Measurements from ENCODE around the gene MAPK8. TPM values are rescaled to one million over a fixed set of nuclear protein-coding genes. Genes with fewer than 3 reads are reported as not detected.

The MAPK8 gene
- total and polyA plus RNA-seq, 9 of the 15 experiments (the other 6 are each of a cell fraction or from before 2014, with no cell fraction given), result 6.4 to 159 (median 71.0) TPM

DNA sequence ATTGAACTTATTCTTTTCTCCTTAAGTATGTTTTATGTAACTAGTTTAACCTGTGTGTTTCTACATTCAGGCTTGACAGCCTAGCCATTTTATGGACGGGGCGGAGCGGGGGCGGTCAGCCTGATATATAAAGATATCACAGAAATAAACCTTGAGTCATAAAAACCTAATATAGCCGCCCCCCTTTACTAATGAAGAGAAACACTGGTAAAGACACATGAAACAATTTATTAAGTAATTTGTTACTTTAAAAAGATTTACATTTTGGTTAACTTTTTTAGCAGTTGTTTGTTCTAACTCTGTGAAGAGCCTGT, 84.0 kb downstream of the MAPK8 start:
- WGBS (ENCODE audit: insufficient coverage, low coverage, missing lambda C conversion rate), result 38% methylated on average over 5 of the region's 5 CpGs
- H3K4me2 ChIP-seq (ENCODE audit: insufficient read depth, low read length), result no peak overlapping the region
- CTCF ChIA-PET (ENCODE audit: low intra/inter-chr PET ratio), result interaction anchor here (1.1 kb wide), 1 partner anchor 9 kb away, joined by 3 read pairs; no protein-coding TSS in a partner anchor
- peaks cover 81% of the 10 kb centered on the region for H3K79me2 ChIP-seq (ENCODE audit: control insufficient read depth, insufficient read depth, low read length)
- POLR2A ChIA-PET, result interaction anchor here (1.0 to 1.9 kb wide), 2 partner anchors 9 to 29 kb away, joined by 3 to 4 read pairs; no protein-coding TSS in a partner anchor
- DNase-seq (ENCODE audit: extremely low read depth in 1 of 4, low spot score in 3 of 4) (no peak), FAIRE-seq (no peak), ATAC-seq (peak; percentile 18)
- no peaks in the 10 kb centered on the region for H3K27me3 ChIP-seq (ENCODE audit: control insufficient read depth in 2 of 2, insufficient read depth in 2 of 2, low read length in 2 of 2)
- H3K9me3 ChIP-seq (replicated peaks; ENCODE audit: control insufficient read depth, insufficient read depth, low read depth, low read length), result no peaks in the 10 kb centered on the region
- no peaks in the 10 kb centered on the region for H4K20me1 ChIP-seq (replicated peaks; ENCODE audit: control insufficient read depth, insufficient read depth, low read length)
- H3K9ac ChIP-seq (ENCODE audit: insufficient read depth in 1 of 2, low read depth in 2 of 2, low read length in 2 of 2), result no peak overlapping the region
- peak overlapping the region; percentile 14; the same call in 1 of the 3 replicates for H3K27ac ChIP-seq (ENCODE audit: extremely low read depth, low read depth, low read length)
- H2AFZ ChIP-seq (ENCODE audit: low read depth, low read length), result no peak overlapping the region
- no peak overlapping the region for H3K4me3 ChIP-seq
- BruUV-seq (replicated peaks), result no TSS peak
- peaks cover 6 to 43% of the 10 kb centered on the region in 2 experiments for H3K4me1 ChIP-seq (replicated peaks in 1 of 2; ENCODE audit: control insufficient read depth in 2 of 2, insufficient read depth in 2 of 2, low read length in 2 of 2)
- no peaks in the 10 kb centered on the region; the same call in 2 of the 3 replicates for H3K36me3 ChIP-seq (ENCODE audit: control insufficient read depth, insufficient read depth, low read length)
- intact Hi-C loops (cut with micrococcal nuclease), result no loop called here
- no peaks in the 10 kb centered on the region for H3K9me1 ChIP-seq (ENCODE audit: control insufficient read depth, insufficient read depth, low read length)
- in situ Hi-C loops (cut with MboI), result no loop called here
- TF ChIP-seq ZNF24 (IDR thresholded peaks at IDR 0.05) (no peak), NCOA4 (IDR thresholded peaks at IDR 0.05; ENCODE audit: partially characterized antibody) (no peak), ZFPM2 (CRISPR knock-in tag; IDR thresholded peaks at IDR 0.05) (no peak), KHSRP (IDR thresholded peaks at IDR 0.05) (no peak), ZBTB17 (CRISPR knock-in tag; IDR thresholded peaks at IDR 0.05) (no peak), PML (IDR thresholded peaks at IDR 0.05; ENCODE audit: low read length) (no peak), KDM1A (IDR thresholded peaks at IDR 0.05) (no peak), ZNF3 (CRISPR knock-in tag; IDR thresholded peaks at IDR 0.05) (no peak), IFI16 (CRISPR knock-in tag; IDR thresholded peaks at IDR 0.05) (no peak), EGR1 (conservative IDR thresholded peaks at IDR 0.05) (peak; percentile 81), MEF2A (IDR thresholded peaks at IDR 0.05; ENCODE audit: control insufficient read depth, low read depth, low read length) (0 out of 2 replicates have a peak, but pooled peaks have one; percentile 31), SMC3 (conservative IDR thresholded peaks at IDR 0.05; ENCODE audit: insufficient read depth, low read depth, low read length) (no peak), BRCA1 (IDR thresholded peaks at IDR 0.05) (no peak), BRCA1 (CRISPR knock-in tag; IDR thresholded peaks at IDR 0.05) (no peak), SREBF2 (CRISPR knock-in tag; IDR thresholded peaks at IDR 0.05) (no peak)
- TF ChIP-seq, protein P1, sequence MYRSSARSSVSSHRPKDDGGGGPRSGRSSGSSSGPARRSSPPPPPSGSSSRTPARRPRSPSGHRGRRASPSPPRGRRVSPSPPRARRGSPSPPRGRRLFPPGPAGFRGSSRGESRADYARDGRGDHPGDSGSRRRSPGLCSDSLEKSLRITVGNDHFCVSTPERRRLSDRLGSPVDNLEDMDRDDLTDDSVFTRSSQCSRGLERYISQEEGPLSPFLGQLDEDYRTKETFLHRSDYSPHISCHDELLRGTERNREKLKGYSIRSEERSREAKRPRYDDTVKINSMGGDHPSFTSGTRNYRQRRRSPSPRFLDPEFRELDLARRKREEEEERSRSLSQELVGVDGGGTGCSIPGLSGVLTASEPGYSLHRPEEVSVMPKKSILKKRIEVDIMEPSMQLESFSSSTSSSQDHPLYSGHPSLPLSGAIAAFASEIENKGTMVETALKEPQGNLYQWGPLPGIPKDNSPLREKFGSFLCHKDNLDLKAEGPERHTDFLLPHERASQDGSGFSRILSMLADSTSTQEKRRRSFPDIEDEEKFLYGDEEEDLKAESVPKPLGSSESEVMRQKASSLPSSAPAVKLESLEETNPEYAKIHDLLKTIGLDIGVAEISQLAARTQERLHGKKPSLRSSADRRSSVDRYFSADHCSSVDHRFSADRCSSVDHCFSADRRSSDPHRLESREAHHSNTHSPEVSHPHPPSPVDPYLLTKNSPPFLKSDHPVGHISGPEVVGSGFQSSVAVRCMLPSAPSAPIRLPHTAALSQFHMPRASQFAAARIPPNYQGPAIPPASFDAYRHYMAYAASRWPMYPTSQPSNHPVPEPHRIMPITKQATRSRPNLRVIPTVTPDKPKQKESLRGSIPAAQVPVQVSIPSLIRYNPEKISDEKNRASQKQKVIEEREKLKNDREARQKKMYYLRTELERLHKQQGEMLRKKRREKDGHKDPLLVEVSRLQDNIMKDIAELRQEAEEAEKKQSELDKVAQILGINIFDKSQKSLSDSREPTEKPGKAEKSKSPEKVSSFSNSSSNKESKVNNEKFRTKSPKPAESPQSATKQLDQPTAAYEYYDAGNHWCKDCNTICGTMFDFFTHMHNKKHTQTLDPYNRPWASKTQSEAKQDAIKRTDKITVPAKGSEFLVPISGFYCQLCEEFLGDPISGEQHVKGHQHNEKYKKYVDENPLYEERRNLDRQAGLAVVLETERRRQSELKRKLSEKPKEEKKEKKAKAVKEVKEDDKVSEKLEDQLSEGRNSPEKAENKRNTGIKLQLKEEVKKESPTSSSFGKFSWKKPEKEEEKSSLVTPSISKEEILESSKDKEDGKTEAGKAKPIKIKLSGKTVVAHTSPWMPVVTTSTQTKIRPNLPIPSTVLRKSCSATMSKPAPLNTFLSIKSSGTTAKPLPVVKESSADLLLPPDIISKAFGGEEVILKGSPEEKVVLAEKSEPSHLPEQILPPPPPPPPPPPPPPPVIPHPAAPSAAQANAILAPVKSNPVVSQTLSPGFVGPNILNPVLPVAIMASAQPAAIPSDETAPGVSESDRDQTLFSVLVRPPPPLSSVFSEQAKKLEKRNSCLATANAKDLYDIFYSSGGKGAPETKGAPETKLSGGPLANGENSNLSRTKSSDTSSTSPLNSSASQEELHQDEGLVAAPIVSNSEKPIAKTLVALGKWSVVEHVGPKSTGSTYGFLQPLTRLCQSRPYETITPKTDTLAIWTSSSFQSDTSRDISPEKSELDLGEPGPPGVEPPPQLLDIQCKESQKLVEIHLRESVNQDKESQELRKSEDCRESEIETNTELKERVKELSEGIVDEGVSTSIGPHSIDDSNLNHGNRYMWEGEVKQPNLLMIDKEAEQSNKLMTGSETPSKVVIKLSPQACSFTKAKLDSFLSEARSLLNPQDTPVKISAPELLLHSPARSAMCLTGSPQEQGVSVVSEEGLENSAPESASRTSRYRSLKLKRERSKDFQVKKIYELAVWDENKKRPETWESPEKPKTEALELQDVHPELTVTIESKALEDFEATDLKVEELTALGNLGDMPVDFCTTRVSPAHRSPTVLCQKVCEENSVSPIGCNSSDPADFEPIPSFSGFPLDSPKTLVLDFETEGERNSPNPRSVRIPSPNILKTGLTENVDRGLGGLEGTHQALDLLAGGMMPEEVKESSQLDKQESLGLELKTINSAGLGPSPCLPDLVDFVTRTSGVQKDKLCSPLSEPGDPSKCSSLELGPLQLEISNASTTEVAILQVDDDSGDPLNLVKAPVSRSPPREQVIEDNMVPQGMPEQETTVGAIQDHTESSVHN (IDR thresholded peaks at IDR 0.05; ENCODE audit: borderline replicate concordance in 1 of 2, low read depth in 1 of 2), result no peak
- TF ChIP-seq, protein P2, sequence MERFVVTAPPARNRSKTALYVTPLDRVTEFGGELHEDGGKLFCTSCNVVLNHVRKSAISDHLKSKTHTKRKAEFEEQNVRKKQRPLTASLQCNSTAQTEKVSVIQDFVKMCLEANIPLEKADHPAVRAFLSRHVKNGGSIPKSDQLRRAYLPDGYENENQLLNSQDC (CRISPR knock-in tag; IDR thresholded peaks at IDR 0.05), result no peak

Data from K562 (cell line).